HEK293T (cell line): ENCODE measurements around the gene TUBB3.
A peak's percentile ranks its signal among the peaks of the same experiment; 100 is the strongest.

Experiments
- CTCF ChIA-PET: fragments of 350-600 bp; formaldehyde crosslinking; extraction: SDS; loops from one replicate; lab custom pipeline; 2021; ENCODE audit warnings: antibody characterized with exemption, inconsistent platforms; lab: Yijun Ruan, JAX
- POLR2A ChIA-PET: fragments of 350-600 bp; formaldehyde crosslinking; extraction: SDS; loops from one replicate; lab custom pipeline; 2020; ENCODE audit warnings: antibody characterized with exemption, inconsistent platforms; lab: Yijun Ruan, JAX
- DNase-seq: peaks from one replicate; pipeline ENCODE4 v3.0.0; 2012; ENCODE audit warnings: mixed read lengths; ENCODE audit errors: extremely low spot score
- ARNT ChIP-seq: fragments of 450-650 bp; IDR thresholded peaks from 2 replicates; pipeline ENCODE4 v1.6.1; 2017; ENCODE audit warnings: mild to moderate bottlenecking
- BHLHE40 ChIP-seq: fragments of 450-650 bp; IDR thresholded peaks from 2 replicates; pipeline ENCODE4 v1.6.1; 2016; ENCODE audit warnings: mild to moderate bottlenecking, moderate library complexity, borderline replicate concordance
- CTBP1 ChIP-seq: fragments of 450-650 bp; IDR thresholded peaks from 2 replicates; pipeline ENCODE4 v1.6.1; 2016; ENCODE audit warnings: borderline replicate concordance
- ELF4 ChIP-seq: fragments of 450-650 bp; IDR thresholded peaks from 2 replicates; pipeline ENCODE4 v1.6.1; 2017; ENCODE audit warnings: antibody characterized with exemption
- FOXA1 ChIP-seq: fragments of 450-650 bp; IDR thresholded peaks from 2 replicates; pipeline ENCODE4 v1.6.1; 2016; ENCODE audit warnings: mild to moderate bottlenecking
- FOXK2 ChIP-seq: fragments of 450-650 bp; IDR thresholded peaks from 2 replicates; pipeline ENCODE4 v1.6.1; 2016; ENCODE audit warnings: mild to moderate bottlenecking
- FOXM1 ChIP-seq: fragments of 450-650 bp; IDR thresholded peaks from 2 replicates; pipeline ENCODE4 v1.6.1; 2017; ENCODE audit warnings: mild to moderate bottlenecking, borderline replicate concordance
- HDGF ChIP-seq: fragments of 450-650 bp; IDR thresholded peaks from 2 replicates; pipeline ENCODE4 v1.6.1; 2017; ENCODE audit warnings: antibody characterized with exemption, borderline replicate concordance
- L3MBTL2 ChIP-seq: fragments of 450-650 bp; conservative IDR thresholded peaks from 2 replicates; pipeline ENCODE4 v1.6.1; 2016; ENCODE audit warnings: mild to moderate bottlenecking
- LEF1 ChIP-seq: fragments of 450-650 bp; IDR thresholded peaks from 2 replicates; pipeline ENCODE4 v1.6.1; 2017; ENCODE audit warnings: mild to moderate bottlenecking, borderline replicate concordance
- NFRKB ChIP-seq: fragments of 450-650 bp; IDR thresholded peaks from 2 replicates; pipeline ENCODE4 v1.6.1; 2016; ENCODE audit warnings: mild to moderate bottlenecking, moderate library complexity
- PKNOX1 ChIP-seq: fragments of 450-650 bp; IDR thresholded peaks from 2 replicates; pipeline ENCODE4 v1.6.1; 2016
- SP1 ChIP-seq: fragments of 450-650 bp; IDR thresholded peaks from 2 replicates; pipeline ENCODE4 v1.6.1; 2017
- SUZ12 ChIP-seq: fragments of 450-650 bp; IDR thresholded peaks from 2 replicates; pipeline ENCODE4 v1.6.1; 2016; ENCODE audit warnings: mild to moderate bottlenecking
- TARDBP ChIP-seq: fragments of 450-650 bp; IDR thresholded peaks from 2 replicates; pipeline ENCODE4 v1.6.1; 2016
- ZNF384 ChIP-seq: fragments of 450-650 bp; IDR thresholded peaks from 2 replicates; pipeline ENCODE4 v1.6.1; 2016

TUBB3 gene

GRCh38 chr16:89922477-89922883 is 662 bp upstream of the TUBB3 start:
- CTCF ChIA-PET, result interaction anchor here (1.6 to 2.2 kb wide), 2 partner anchors 12 to 14 kb away, joined by 8 to 16 read pairs; no protein-coding TSS in a partner anchor
- POLR2A ChIA-PET, result interaction anchor here (0.6 to 5.1 kb wide), 9 partner anchors 10 to 212 kb away, joined by 3 to 34 read pairs (median 7); partner anchors contain the start of gene TCF25
- TF ChIP-seq SUZ12 (no peak), CTBP1 (no peak), FOXK2 (no peak), NFRKB (no peak), PKNOX1 (no peak), BHLHE40 (no peak), ZNF384 (no peak), FOXM1 (no peak), SP1 (no peak), ELF4 (no peak), HDGF (no peak), TARDBP (no peak), FOXA1 (no peak), LEF1 (no peak), L3MBTL2 (no peak; the same call in 1 of the 2 replicates), ARNT (no peak)
- DNase-seq, result no peak

GRCh38 chr16:89923640-89924296 is 626 bp downstream of the TUBB3 start:
- TF ChIP-seq NFRKB (no peak), LEF1 (no peak), ELF4 (no peak), SP1 (no peak), SUZ12 (no peak), ZNF384 (no peak), L3MBTL2 (no peak), TARDBP (no peak)
- DNase-seq, result no peak
- POLR2A ChIA-PET, result interaction anchor here (2.0 to 5.1 kb wide), 2 partner anchors 49 to 50 kb away, joined by 12 to 34 read pairs; partner anchors contain the start of gene TCF25
- CTCF ChIA-PET, result no interaction called here

GRCh38 chr16:89924297-89924924 is 1.3 kb downstream of the TUBB3 start:
- POLR2A ChIA-PET, result interaction anchor here (1.0 to 5.1 kb wide), 2 partner anchors 51 to 94 kb away, joined by 3 to 34 read pairs; partner anchors contain the start of gene TCF25
- CTCF ChIA-PET, result interaction anchor here (0.8 kb wide), 1 partner anchor 75 kb away, joined by 3 read pairs; no protein-coding TSS in a partner anchor
- peak; percentile 21 for DNase-seq
- TF ChIP-seq HDGF, result no peak
- no peak for TF ChIP-seq FOXK2
- no peak for TF ChIP-seq FOXA1
- TF ChIP-seq NFRKB, result no peak

- POLR2A ChIA-PET, result interaction anchor here (1.0 to 5.1 kb wide), 3 partner anchors 48 to 93 kb away, joined by 3 to 34 read pairs (median 3); partner anchors contain the start of gene TCF25
- DNase-seq, result no peak
- CTCF ChIA-PET, result interaction anchor here (0.8 kb wide), 1 partner anchor 75 kb away, joined by 3 read pairs; no protein-coding TSS in a partner anchor
- TF ChIP-seq CTBP1 (no peak), SUZ12 (no peak), L3MBTL2 (no peak), BHLHE40 (no peak), NFRKB (no peak), ELF4 (no peak), SP1 (no peak), HDGF (no peak), FOXA1 (no peak), ARNT (no peak), PKNOX1 (no peak), FOXM1 (no peak), LEF1 (no peak), ZNF384 (no peak), TARDBP (no peak), FOXK2 (no peak)
Measured at GRCh38 chr16:89924925-89925307, 1.8 kb downstream of the TUBB3 start.

GRCh38 chr16:89925596-89926079 is 2.5 kb downstream of the TUBB3 start:
- DNase-seq, result peak; percentile 30
- CTCF ChIA-PET, result no interaction called here
- TF ChIP-seq LEF1 (no peak), TARDBP (no peak), HDGF (no peak), SP1 (no peak), NFRKB (no peak), FOXK2 (no peak), ARNT (no peak), BHLHE40 (no peak), SUZ12 (no peak), PKNOX1 (no peak), FOXM1 (no peak), CTBP1 (no peak), FOXA1 (no peak), ZNF384 (no peak), ELF4 (no peak), L3MBTL2 (no peak)
- POLR2A ChIA-PET, result interaction anchor here (1.0 to 5.1 kb wide), 3 partner anchors 47 to 92 kb away, joined by 3 to 34 read pairs (median 3); partner anchors contain the start of gene TCF25
